Ishikawa (cell line): ENCODE measurements around the gene WDR90.

Experiments
- CEBPB ChIP-seq: IDR thresholded peaks from 2 replicates; pipeline ENCODE4 v1.6.1; 2012
- CREB1 ChIP-seq: IDR thresholded peaks from 2 replicates; pipeline ENCODE4 v1.6.1; 2012; ENCODE audit warnings: low read depth
- EGR1 ChIP-seq: IDR thresholded peaks from 2 replicates; pipeline ENCODE4 v1.6.1; 2012
- EP300 ChIP-seq: IDR thresholded peaks from 2 replicates; pipeline ENCODE4 v1.6.1; 2012; ENCODE audit warnings: borderline replicate concordance
- FOXM1 ChIP-seq: IDR thresholded peaks from 2 replicates; pipeline ENCODE4 v1.6.1; 2012; ENCODE audit warnings: low read depth, borderline replicate concordance
- MAX ChIP-seq: IDR thresholded peaks from 2 replicates; pipeline ENCODE4 v1.6.1; 2012
- RAD21 ChIP-seq: IDR thresholded peaks from 2 replicates; pipeline ENCODE4 v1.6.1; 2012; ENCODE audit warnings: low read depth
- TAF1 ChIP-seq: IDR thresholded peaks from 2 replicates; pipeline ENCODE4 v1.6.1; 2012; ENCODE audit warnings: low read depth, mild to moderate bottlenecking
- TEAD4 ChIP-seq: IDR thresholded peaks from 2 replicates; pipeline ENCODE4 v1.6.1; 2012
- USF1 ChIP-seq: IDR thresholded peaks from 2 replicates; pipeline ENCODE4 v1.6.1; 2012
- YY1 ChIP-seq: IDR thresholded peaks from 2 replicates; pipeline ENCODE4 v1.6.1; 2012; ENCODE audit warnings: low read depth

DNA sequence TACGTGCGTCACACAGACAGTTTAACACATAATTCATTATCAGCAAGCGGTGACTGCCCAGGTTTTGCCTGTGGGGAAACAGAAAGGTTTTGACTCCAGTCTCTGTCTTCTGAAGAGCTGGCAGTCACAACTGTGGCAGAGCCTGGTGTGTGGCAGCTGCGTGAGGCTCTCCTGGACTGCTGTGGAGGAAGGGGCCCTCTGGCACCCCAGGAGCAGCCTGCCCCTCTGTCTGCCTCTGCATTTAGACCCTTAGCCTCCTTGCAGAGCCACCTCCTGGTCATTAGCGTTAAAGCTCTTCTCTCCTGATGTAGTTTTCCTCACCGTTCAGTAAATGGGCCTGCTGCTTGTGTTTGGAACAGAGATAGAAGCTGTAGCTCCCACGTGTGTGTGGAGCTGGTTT lies 48.4 kb upstream of the WDR90 start:
- TF ChIP-seq EP300 (no peak), EGR1 (no peak), FOXM1 (no peak), CREB1 (no peak), RAD21 (no peak), YY1 (no peak), TEAD4 (no peak), MAX (no peak), TAF1 (no peak), USF1 (no peak), CEBPB (no peak)
